ENCODE measurements around the gene BCL11B.

BCL11B gene

GRCh38 chr14:99146616-99147365 is 125.2 kb downstream of the BCL11B start:
- in situ Hi-C loops (cut with HindIII; ENCODE audit: low sequenced_read_pairs) = no loop called here
- no peak for DNase-seq (ENCODE audit: low read depth, low spot score)
- H3K4me3 ChIP-seq (ENCODE audit: low read depth, low read length) = no peak overlapping the region
- TF ChIP-seq, protein P1, sequence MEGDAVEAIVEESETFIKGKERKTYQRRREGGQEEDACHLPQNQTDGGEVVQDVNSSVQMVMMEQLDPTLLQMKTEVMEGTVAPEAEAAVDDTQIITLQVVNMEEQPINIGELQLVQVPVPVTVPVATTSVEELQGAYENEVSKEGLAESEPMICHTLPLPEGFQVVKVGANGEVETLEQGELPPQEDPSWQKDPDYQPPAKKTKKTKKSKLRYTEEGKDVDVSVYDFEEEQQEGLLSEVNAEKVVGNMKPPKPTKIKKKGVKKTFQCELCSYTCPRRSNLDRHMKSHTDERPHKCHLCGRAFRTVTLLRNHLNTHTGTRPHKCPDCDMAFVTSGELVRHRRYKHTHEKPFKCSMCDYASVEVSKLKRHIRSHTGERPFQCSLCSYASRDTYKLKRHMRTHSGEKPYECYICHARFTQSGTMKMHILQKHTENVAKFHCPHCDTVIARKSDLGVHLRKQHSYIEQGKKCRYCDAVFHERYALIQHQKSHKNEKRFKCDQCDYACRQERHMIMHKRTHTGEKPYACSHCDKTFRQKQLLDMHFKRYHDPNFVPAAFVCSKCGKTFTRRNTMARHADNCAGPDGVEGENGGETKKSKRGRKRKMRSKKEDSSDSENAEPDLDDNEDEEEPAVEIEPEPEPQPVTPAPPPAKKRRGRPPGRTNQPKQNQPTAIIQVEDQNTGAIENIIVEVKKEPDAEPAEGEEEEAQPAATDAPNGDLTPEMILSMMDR (IDR thresholded peaks at IDR 0.05; ENCODE audit: low read depth, low read length) = no peak

GRCh38 chr14:99145307-99145706 is 126.7 kb downstream of the BCL11B start:
- DNase-seq (ENCODE audit: low read depth, low spot score) = no peak
- in situ Hi-C loops (cut with HindIII; ENCODE audit: low sequenced_read_pairs) = no loop called here
- TF ChIP-seq, protein P1 (IDR thresholded peaks at IDR 0.05; ENCODE audit: low read depth, low read length) = no peak
- no peak overlapping the region for H3K4me3 ChIP-seq (ENCODE audit: low read depth, low read length)

DNA sequence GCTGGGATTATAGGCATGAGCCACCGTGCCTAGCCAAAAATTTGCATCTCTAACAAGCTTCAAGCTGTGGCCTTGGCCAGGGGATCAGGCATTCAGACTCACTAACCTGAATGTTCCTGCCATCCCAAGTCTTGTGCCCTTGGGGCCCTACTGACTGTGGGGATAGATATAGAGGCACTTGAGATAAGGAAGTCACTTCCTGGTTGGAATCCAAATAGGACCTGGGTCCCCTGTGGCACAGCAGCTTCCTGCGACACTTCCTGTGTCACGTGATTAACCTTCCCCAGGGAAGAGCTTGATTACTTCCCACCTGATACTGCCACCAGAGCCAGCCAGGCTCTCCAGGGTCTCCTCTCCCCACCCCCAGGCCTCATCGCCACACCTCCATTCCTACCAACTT is 128.2 kb downstream of the BCL11B start:
- no peak overlapping the region for H3K4me3 ChIP-seq (ENCODE audit: low read depth, low read length)
- in situ Hi-C loops (cut with HindIII; ENCODE audit: low sequenced_read_pairs) = no loop called here
- no peak for DNase-seq (ENCODE audit: low read depth, low spot score)
- TF ChIP-seq, protein P1 (IDR thresholded peaks at IDR 0.05; ENCODE audit: low read depth, low read length) = no peak

DNA sequence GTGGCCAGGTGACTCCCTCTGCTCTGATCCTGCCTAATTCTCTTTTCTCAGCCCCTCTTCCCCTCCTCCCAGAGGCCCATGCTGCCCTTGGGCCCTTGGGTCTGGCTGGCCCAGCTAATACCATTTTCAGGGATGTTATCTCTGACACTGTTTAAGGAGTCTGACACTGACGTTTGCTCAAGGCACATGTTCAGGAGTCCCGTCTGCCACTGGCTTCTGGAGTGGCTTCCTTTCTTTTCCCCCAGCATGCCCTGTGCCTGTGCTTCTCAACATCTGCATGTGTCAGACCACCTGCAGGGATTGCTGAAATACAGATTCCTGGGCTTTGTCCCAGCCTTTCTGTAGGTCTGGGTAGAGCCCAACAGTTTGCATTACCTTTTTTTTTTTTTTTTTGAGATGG is 128.9 kb downstream of the BCL11B start:
- TF ChIP-seq, protein P1 (IDR thresholded peaks at IDR 0.05; ENCODE audit: low read depth, low read length) = no peak
- in situ Hi-C loops (cut with HindIII; ENCODE audit: low sequenced_read_pairs) = no loop called here
- DNase-seq (ENCODE audit: low read depth, low spot score) = no peak
- H3K4me3 ChIP-seq (ENCODE audit: low read depth, low read length) = no peak overlapping the region

DNA sequence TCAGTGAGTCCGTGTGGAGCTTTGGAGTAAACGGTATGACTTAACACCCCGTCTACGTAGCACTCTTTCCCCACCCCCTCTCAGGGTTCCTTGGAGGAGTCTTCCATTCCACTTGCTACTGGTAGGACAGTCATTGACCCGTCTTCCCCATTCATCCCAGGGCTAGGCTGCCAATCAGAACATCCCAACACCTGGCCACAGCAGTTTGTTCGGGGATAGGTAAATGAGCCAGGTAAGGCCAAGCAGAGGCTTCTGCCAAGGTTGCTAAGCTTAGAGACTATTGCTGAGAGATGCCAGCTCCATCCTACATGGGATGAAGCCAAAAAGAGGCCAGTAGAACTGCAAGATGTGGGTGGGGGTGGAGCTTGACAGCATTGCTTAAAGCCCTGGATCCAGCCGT is 130.8 kb downstream of the BCL11B start:
- TF ChIP-seq, protein P1 (IDR thresholded peaks at IDR 0.05; ENCODE audit: low read depth, low read length) = no peak
- H3K4me3 ChIP-seq (ENCODE audit: low read depth, low read length) = no peak overlapping the region
- in situ Hi-C loops (cut with HindIII; ENCODE audit: low sequenced_read_pairs) = no loop called here
- no peak for DNase-seq (ENCODE audit: low read depth, low spot score)

- no peak for DNase-seq (ENCODE audit: low read depth, low spot score)
- TF ChIP-seq, protein P1 (IDR thresholded peaks at IDR 0.05; ENCODE audit: low read depth, low read length) = no peak
- no peak overlapping the region for H3K4me3 ChIP-seq (ENCODE audit: low read depth, low read length)
- in situ Hi-C loops (cut with HindIII; ENCODE audit: low sequenced_read_pairs) = no loop called here
Observed at GRCh38 chr14:99138999-99139865, 132.8 kb downstream of the BCL11B start.

Measured in astrocyte of the spinal cord (primary cell).